H9 (cell line): ENCODE data around the gene DRD4. TPM values are rescaled to one million over a fixed set of nuclear protein-coding genes. Genes with fewer than 3 reads are reported as not detected.

Source experiments
- DNase-seq: peaks from one replicate; pipeline ENCODE4 v3.0.0-alpha.2; 2017
- H2AFZ ChIP-seq: one replicate; pipeline ENCODE4 v1.6.1; 2013; ENCODE audit warnings: mild to moderate bottlenecking, low read length, control low read depth, moderate library complexity
- H2AK5ac ChIP-seq: 2 replicates; pipeline ENCODE4 v1.6.1; 2013; ENCODE audit warnings: low read length, control low read depth, mixed read lengths; ENCODE audit not compliant: insufficient read length
- H2BK120ac ChIP-seq: one replicate; pipeline ENCODE4 v1.6.1; 2013; ENCODE audit warnings: low read depth, mild to moderate bottlenecking, low read length, control low read depth, inconsistent platforms; ENCODE audit not compliant: poor library complexity, severe bottlenecking
- H2BK12ac ChIP-seq: 2 replicates; pipeline ENCODE4 v1.6.1; 2013; ENCODE audit warnings: low read length, control low read depth, mixed read lengths, low read depth; ENCODE audit not compliant: insufficient read length
- H2BK15ac ChIP-seq: 2 replicates; pipeline ENCODE4 v1.6.1; 2013; ENCODE audit warnings: low read depth, low read length, control low read depth
- H2BK20ac ChIP-seq: one replicate; pipeline ENCODE4 v1.6.1; 2013; ENCODE audit warnings: low read depth, mild to moderate bottlenecking, low read length, control low read depth, inconsistent platforms; ENCODE audit not compliant: poor library complexity, severe bottlenecking
- H2BK5ac ChIP-seq: 2 replicates; pipeline ENCODE4 v1.6.1; 2013; ENCODE audit warnings: low read length, control low read depth, mixed read lengths; ENCODE audit not compliant: insufficient read length
- H3K14ac ChIP-seq: 2 replicates; pipeline ENCODE4 v1.6.1; 2013; ENCODE audit warnings: low read length, control low read depth; ENCODE audit not compliant: insufficient read depth
- H3K18ac ChIP-seq: 2 replicates; pipeline ENCODE4 v1.6.1; 2013; ENCODE audit warnings: low read depth, mild to moderate bottlenecking, mixed read lengths, low read length, control low read depth; ENCODE audit not compliant: insufficient read length
- H3K23ac ChIP-seq: 2 replicates; pipeline ENCODE4 v1.6.1; 2013; ENCODE audit warnings: low read length, control low read depth, mixed read lengths, low read depth; ENCODE audit not compliant: insufficient read length
- H3K23me2 ChIP-seq: 2 replicates; pipeline ENCODE4 v1.6.1; 2013; ENCODE audit warnings: low read depth, mild to moderate bottlenecking, mixed read lengths, low read length, control low read depth; ENCODE audit not compliant: insufficient read length, poor library complexity, severe bottlenecking
- H3K27ac ChIP-seq: 2 replicates; pipeline ENCODE4 v1.5.1; 2013; ENCODE audit warnings: low read length, control low read depth, mixed read lengths, low read depth; ENCODE audit not compliant: insufficient read length
- H3K27me3 ChIP-seq: 2 replicates; pipeline ENCODE4 v1.6.1; 2013; ENCODE audit warnings: low read length, control low read depth, inconsistent platforms; ENCODE audit not compliant: insufficient read depth
- H3K4ac ChIP-seq: 2 replicates; pipeline ENCODE4 v1.6.1; 2013; ENCODE audit warnings: low read depth, mild to moderate bottlenecking, control low read depth, inconsistent platforms, low read length, moderate library complexity
- H3K4me1 ChIP-seq: 2 replicates; pipeline ENCODE4 v1.6.1; 2013; ENCODE audit warnings: low read length, control low read depth, inconsistent platforms; ENCODE audit not compliant: insufficient read depth
- H3K4me2 ChIP-seq: 2 replicates; pipeline ENCODE4 v1.6.1; 2013; ENCODE audit warnings: low read length, control low read depth, mixed read lengths; ENCODE audit not compliant: insufficient read length, insufficient read depth
- H3K56ac ChIP-seq: 2 replicates; pipeline ENCODE4 v1.6.1; 2013; ENCODE audit warnings: low read depth, mild to moderate bottlenecking, mixed read lengths, low read length, control low read depth; ENCODE audit not compliant: insufficient read length
- H3K79me1 ChIP-seq: 2 replicates; pipeline ENCODE4 v1.6.1; 2013; ENCODE audit warnings: low read depth, mild to moderate bottlenecking, moderate library complexity, low read length, control low read depth, inconsistent platforms; ENCODE audit not compliant: insufficient read depth, poor library complexity, severe bottlenecking
- H3K79me2 ChIP-seq: 2 replicates; pipeline ENCODE4 v1.6.1; 2013; ENCODE audit warnings: low read length, control low read depth, inconsistent platforms; ENCODE audit not compliant: insufficient read depth
- H3K9ac ChIP-seq: 2 replicates; pipeline ENCODE4 v1.6.1; 2013; ENCODE audit warnings: low read length, control low read depth, mixed read lengths; ENCODE audit not compliant: insufficient read length; ENCODE audit errors: extremely low read depth
- H3K9me3 ChIP-seq: one replicate; pipeline ENCODE4 v1.6.1; 2013; ENCODE audit warnings: low read depth, low read length, inconsistent platforms; ENCODE audit not compliant: control insufficient read depth
- H3T11ph ChIP-seq: one replicate; pipeline ENCODE4 v1.6.1; 2013; ENCODE audit warnings: mild to moderate bottlenecking, low read length, control low read depth, inconsistent platforms
- H4K20me1 ChIP-seq: one replicate; pipeline ENCODE4 v1.6.1; 2013; ENCODE audit not compliant: control insufficient read depth, insufficient read length, insufficient read depth
- H4K5ac ChIP-seq: 2 replicates; pipeline ENCODE4 v1.6.1; 2013; ENCODE audit warnings: low read depth, mild to moderate bottlenecking, mixed read lengths, low read length, control low read depth; ENCODE audit not compliant: insufficient read length
- H4K8ac ChIP-seq: replicated peaks from 2 replicates; pipeline ENCODE4 v1.6.1; 2013; ENCODE audit warnings: low read length, control low read depth, mixed read lengths, low read depth; ENCODE audit not compliant: insufficient read length
- H4K91ac ChIP-seq: 2 replicates; pipeline ENCODE4 v1.6.1; 2013; ENCODE audit warnings: low read depth, mild to moderate bottlenecking, moderate library complexity, mixed read lengths, low read length, control low read depth; ENCODE audit not compliant: insufficient read length
- H3K27ac Mint-ChIP-seq, 3 experiments: 2 replicates in 2 of 3; 3 replicates in 1 of 3; pipeline ENCODE4 v1.8.0; 2020 to 2021; ENCODE audit warnings: mixed read lengths in 3 of 3, mild to moderate bottlenecking in 1 of 3, moderate library complexity in 1 of 3
- H3K27me3 Mint-ChIP-seq: 2 replicates; pipeline ENCODE4 v1.8.0; 2021; ENCODE audit warnings: low read depth, mild to moderate bottlenecking, moderate library complexity, mixed read lengths
- H3K36me3 Mint-ChIP-seq, 3 experiments: 2 replicates in 2 of 3; 3 replicates in 1 of 3; pipeline ENCODE4 v1.8.0; 2020 to 2021; ENCODE audit warnings: low read depth in 3 of 3, mixed read lengths in 3 of 3; ENCODE audit not compliant: insufficient read depth in 1 of 3
- H3K4me1 Mint-ChIP-seq, 2 experiments: 2 replicates each; pipeline ENCODE4 v1.8.0; 2020; ENCODE audit warnings: mixed read lengths in 2 of 2
- H3K4me3 Mint-ChIP-seq, 2 experiments: 2 replicates in 1 of 2; 3 replicates in 1 of 2; pipeline ENCODE4 v1.8.0; 2020 to 2021; ENCODE audit warnings: mild to moderate bottlenecking in 2 of 2, mixed read lengths in 2 of 2, moderate library complexity in 1 of 2
- H3K9me3 Mint-ChIP-seq, 2 experiments: 2 replicates in 1 of 2; 3 replicates in 1 of 2; pipeline ENCODE4 v1.8.0; 2020; ENCODE audit warnings: mild to moderate bottlenecking in 2 of 2, mixed read lengths in 2 of 2, moderate library complexity in 1 of 2
- WGBS: extraction: QIAGEN DNeasy Blood & Tissue Kit; methylation state at CpG from one replicate; pipeline ENCODE4 v1.1.7; 2013; ENCODE audit warnings: missing lambda C conversion rate, low lambda C conversion rate, mixed read lengths; ENCODE audit not compliant: insufficient read length; ENCODE audit errors: extremely low coverage; 5-methylcytosine and 5-hydroxymethylcytosine counted together
- total RNA-seq: library from RNA; stranded (reverse); gene quantifications from 2 replicates; pipeline ENCODE4 v1.2.1, GENCODE V29; 2021
- TF ChIP-seq, protein P1 (sequence below): fragments of 200-600 bp; sonication (generic); conservative IDR thresholded peaks from 3 replicates; pipeline ENCODE4 v1.8.0; 2021; ENCODE audit warnings: antibody characterized with exemption, mild to moderate bottlenecking

Gene DRD4
- total RNA-seq, 1 experiment from 2014 or later = 6.8 TPM

DNA sequence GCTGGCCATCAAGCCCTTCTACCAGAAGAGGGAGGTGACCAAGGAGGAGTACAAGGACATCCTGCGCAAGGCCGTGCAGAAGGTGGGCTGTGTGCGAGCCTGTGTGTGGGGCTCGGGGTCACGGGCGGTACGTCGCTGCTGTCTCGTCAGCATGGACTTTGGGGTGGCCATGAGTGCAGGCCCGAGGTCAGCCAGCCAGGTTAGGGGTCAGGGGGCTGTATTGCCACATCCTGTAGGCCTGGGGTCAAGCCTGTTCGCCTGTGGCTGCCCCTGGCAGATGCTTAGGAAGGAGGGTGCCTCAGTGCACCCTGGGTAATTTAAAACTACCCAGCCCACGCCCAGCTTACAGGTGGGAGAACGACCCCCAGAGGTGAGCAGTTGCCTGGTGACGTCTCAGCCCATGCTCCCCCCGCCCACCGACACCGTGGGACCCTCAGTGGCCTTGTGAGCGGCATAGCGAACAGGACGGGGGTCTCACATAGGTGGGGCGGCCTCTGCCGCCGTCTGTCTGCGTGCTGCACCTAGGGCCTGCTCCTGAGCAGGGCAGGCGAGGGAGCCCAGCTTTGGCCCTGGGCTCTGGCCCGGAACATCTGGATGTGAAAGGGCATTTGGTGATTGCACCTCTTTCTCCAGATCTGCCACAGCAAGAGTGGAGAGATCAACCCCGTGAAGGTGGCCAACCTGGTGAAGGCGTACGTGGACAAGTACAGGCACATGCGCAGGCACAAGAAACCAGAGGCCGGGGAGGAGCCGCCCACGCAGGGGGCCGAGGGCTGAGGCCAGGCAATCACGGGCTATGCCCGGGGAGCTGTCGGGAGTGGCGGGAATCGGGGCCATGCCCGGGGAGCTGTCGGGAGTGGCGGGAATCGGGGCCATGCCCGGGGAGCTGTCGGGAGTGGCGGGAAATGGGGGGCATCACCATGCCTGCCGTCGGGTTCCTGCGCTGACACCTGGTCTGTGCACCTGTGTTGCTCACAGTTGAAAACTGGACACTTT is 25.8 kb upstream of the DRD4 start:
- H3K4me3 Mint-ChIP-seq = no peak overlapping the region; a peak in 1 of 5 replicates
- Histone ChIP-seq H4K20me1 (peaks cover 2% of the 10 kb centered on the region), H3K27me3 (no peaks in the 10 kb centered on the region), H3K9me3 (no peaks in the 10 kb centered on the region), H2AK5ac (no peak overlapping the region), H3K4me2 (no peak overlapping the region), H3K27ac (no peak overlapping the region), H4K5ac (no peak overlapping the region), H4K91ac (no peak overlapping the region), H2BK12ac (no peak overlapping the region), H3T11ph (no peak overlapping the region), H3K9ac (no peak overlapping the region), H3K18ac (no peak overlapping the region), H3K23me2 (peaks cover 4% of the 10 kb centered on the region), H2BK5ac (no peak overlapping the region), H3K14ac (no peak overlapping the region), H3K79me1 (no peaks in the 10 kb centered on the region), H2BK15ac (no peak overlapping the region), H3K79me2 (no peaks in the 10 kb centered on the region), H2BK20ac (no peak overlapping the region), H2BK120ac (no peak overlapping the region), H3K23ac (no peak overlapping the region), H3K56ac (no peak overlapping the region), H4K8ac (no peak overlapping the region), H2AFZ (no peak overlapping the region), H3K4ac (no peak overlapping the region), H3K4me1 (no peaks in the 10 kb centered on the region)
- TF ChIP-seq, protein P1, sequence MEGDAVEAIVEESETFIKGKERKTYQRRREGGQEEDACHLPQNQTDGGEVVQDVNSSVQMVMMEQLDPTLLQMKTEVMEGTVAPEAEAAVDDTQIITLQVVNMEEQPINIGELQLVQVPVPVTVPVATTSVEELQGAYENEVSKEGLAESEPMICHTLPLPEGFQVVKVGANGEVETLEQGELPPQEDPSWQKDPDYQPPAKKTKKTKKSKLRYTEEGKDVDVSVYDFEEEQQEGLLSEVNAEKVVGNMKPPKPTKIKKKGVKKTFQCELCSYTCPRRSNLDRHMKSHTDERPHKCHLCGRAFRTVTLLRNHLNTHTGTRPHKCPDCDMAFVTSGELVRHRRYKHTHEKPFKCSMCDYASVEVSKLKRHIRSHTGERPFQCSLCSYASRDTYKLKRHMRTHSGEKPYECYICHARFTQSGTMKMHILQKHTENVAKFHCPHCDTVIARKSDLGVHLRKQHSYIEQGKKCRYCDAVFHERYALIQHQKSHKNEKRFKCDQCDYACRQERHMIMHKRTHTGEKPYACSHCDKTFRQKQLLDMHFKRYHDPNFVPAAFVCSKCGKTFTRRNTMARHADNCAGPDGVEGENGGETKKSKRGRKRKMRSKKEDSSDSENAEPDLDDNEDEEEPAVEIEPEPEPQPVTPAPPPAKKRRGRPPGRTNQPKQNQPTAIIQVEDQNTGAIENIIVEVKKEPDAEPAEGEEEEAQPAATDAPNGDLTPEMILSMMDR = no peak
- WGBS = no CpG with 5 or more reads among the region's 49 CpGs
- H3K27me3 Mint-ChIP-seq = no peaks in the 10 kb centered on the region
- H3K27ac Mint-ChIP-seq = peak overlapping the region in 2 of 3 experiments; percentile 32 to 70; a peak in 2 of 7 replicates
- no peaks in the 10 kb centered on the region for H3K9me3 Mint-ChIP-seq
- H3K36me3 Mint-ChIP-seq = peaks cover 18 to 53% (median 51%) of the 10 kb centered on the region in 3 experiments
- peaks cover 4 to 6% of the 10 kb centered on the region in 2 experiments; a peak in 3 of 4 replicates for H3K4me1 Mint-ChIP-seq
- DNase-seq = no peak
